H9 (cell line): Measurements from ENCODE around the gene S100A16. TPM values are rescaled to one million over a fixed set of nuclear protein-coding genes. Genes with fewer than 3 reads are reported as not detected.

Experiments
- DNase-seq: peaks from one replicate; pipeline ENCODE4 v3.0.0-alpha.2; 2017
- H2AFZ ChIP-seq: one replicate; pipeline ENCODE4 v1.6.1; 2013; ENCODE audit warnings: mild to moderate bottlenecking, low read length, control low read depth, moderate library complexity
- H2AK5ac ChIP-seq: 2 replicates; pipeline ENCODE4 v1.6.1; 2013; ENCODE audit warnings: low read length, control low read depth, mixed read lengths; ENCODE audit not compliant: insufficient read length
- H2BK120ac ChIP-seq: one replicate; pipeline ENCODE4 v1.6.1; 2013; ENCODE audit warnings: low read depth, mild to moderate bottlenecking, low read length, control low read depth, inconsistent platforms; ENCODE audit not compliant: poor library complexity, severe bottlenecking
- H2BK12ac ChIP-seq: 2 replicates; pipeline ENCODE4 v1.6.1; 2013; ENCODE audit warnings: low read length, control low read depth, mixed read lengths, low read depth; ENCODE audit not compliant: insufficient read length
- H2BK15ac ChIP-seq: 2 replicates; pipeline ENCODE4 v1.6.1; 2013; ENCODE audit warnings: low read depth, low read length, control low read depth
- H2BK20ac ChIP-seq: one replicate; pipeline ENCODE4 v1.6.1; 2013; ENCODE audit warnings: low read depth, mild to moderate bottlenecking, low read length, control low read depth, inconsistent platforms; ENCODE audit not compliant: poor library complexity, severe bottlenecking
- H2BK5ac ChIP-seq: 2 replicates; pipeline ENCODE4 v1.6.1; 2013; ENCODE audit warnings: low read length, control low read depth, mixed read lengths; ENCODE audit not compliant: insufficient read length
- H3K14ac ChIP-seq: 2 replicates; pipeline ENCODE4 v1.6.1; 2013; ENCODE audit warnings: low read length, control low read depth; ENCODE audit not compliant: insufficient read depth
- H3K18ac ChIP-seq: 2 replicates; pipeline ENCODE4 v1.6.1; 2013; ENCODE audit warnings: low read depth, mild to moderate bottlenecking, mixed read lengths, low read length, control low read depth; ENCODE audit not compliant: insufficient read length
- H3K23ac ChIP-seq: 2 replicates; pipeline ENCODE4 v1.6.1; 2013; ENCODE audit warnings: low read length, control low read depth, mixed read lengths, low read depth; ENCODE audit not compliant: insufficient read length
- H3K23me2 ChIP-seq: 2 replicates; pipeline ENCODE4 v1.6.1; 2013; ENCODE audit warnings: low read depth, mild to moderate bottlenecking, mixed read lengths, low read length, control low read depth; ENCODE audit not compliant: insufficient read length, poor library complexity, severe bottlenecking
- H3K27ac ChIP-seq: 2 replicates; pipeline ENCODE4 v1.5.1; 2013; ENCODE audit warnings: low read length, control low read depth, mixed read lengths, low read depth; ENCODE audit not compliant: insufficient read length
- H3K27me3 ChIP-seq: 2 replicates; pipeline ENCODE4 v1.6.1; 2013; ENCODE audit warnings: low read length, control low read depth, inconsistent platforms; ENCODE audit not compliant: insufficient read depth
- H3K4ac ChIP-seq: 2 replicates; pipeline ENCODE4 v1.6.1; 2013; ENCODE audit warnings: low read depth, mild to moderate bottlenecking, control low read depth, inconsistent platforms, low read length, moderate library complexity
- H3K4me1 ChIP-seq: 2 replicates; pipeline ENCODE4 v1.6.1; 2013; ENCODE audit warnings: low read length, control low read depth, inconsistent platforms; ENCODE audit not compliant: insufficient read depth
- H3K4me2 ChIP-seq: 2 replicates; pipeline ENCODE4 v1.6.1; 2013; ENCODE audit warnings: low read length, control low read depth, mixed read lengths; ENCODE audit not compliant: insufficient read length, insufficient read depth
- H3K56ac ChIP-seq: 2 replicates; pipeline ENCODE4 v1.6.1; 2013; ENCODE audit warnings: low read depth, mild to moderate bottlenecking, mixed read lengths, low read length, control low read depth; ENCODE audit not compliant: insufficient read length
- H3K79me1 ChIP-seq: 2 replicates; pipeline ENCODE4 v1.6.1; 2013; ENCODE audit warnings: low read depth, mild to moderate bottlenecking, moderate library complexity, low read length, control low read depth, inconsistent platforms; ENCODE audit not compliant: insufficient read depth, poor library complexity, severe bottlenecking
- H3K79me2 ChIP-seq: 2 replicates; pipeline ENCODE4 v1.6.1; 2013; ENCODE audit warnings: low read length, control low read depth, inconsistent platforms; ENCODE audit not compliant: insufficient read depth
- H3K9ac ChIP-seq: 2 replicates; pipeline ENCODE4 v1.6.1; 2013; ENCODE audit warnings: low read length, control low read depth, mixed read lengths; ENCODE audit not compliant: insufficient read length; ENCODE audit errors: extremely low read depth
- H3K9me3 ChIP-seq: one replicate; pipeline ENCODE4 v1.6.1; 2013; ENCODE audit warnings: low read depth, low read length, inconsistent platforms; ENCODE audit not compliant: control insufficient read depth
- H3T11ph ChIP-seq: one replicate; pipeline ENCODE4 v1.6.1; 2013; ENCODE audit warnings: mild to moderate bottlenecking, low read length, control low read depth, inconsistent platforms
- H4K20me1 ChIP-seq: one replicate; pipeline ENCODE4 v1.6.1; 2013; ENCODE audit not compliant: control insufficient read depth, insufficient read length, insufficient read depth
- H4K5ac ChIP-seq: 2 replicates; pipeline ENCODE4 v1.6.1; 2013; ENCODE audit warnings: low read depth, mild to moderate bottlenecking, mixed read lengths, low read length, control low read depth; ENCODE audit not compliant: insufficient read length
- H4K8ac ChIP-seq: replicated peaks from 2 replicates; pipeline ENCODE4 v1.6.1; 2013; ENCODE audit warnings: low read length, control low read depth, mixed read lengths, low read depth; ENCODE audit not compliant: insufficient read length
- H4K91ac ChIP-seq: 2 replicates; pipeline ENCODE4 v1.6.1; 2013; ENCODE audit warnings: low read depth, mild to moderate bottlenecking, moderate library complexity, mixed read lengths, low read length, control low read depth; ENCODE audit not compliant: insufficient read length
- H3K27ac Mint-ChIP-seq, 3 experiments: 2 replicates in 2 of 3; 3 replicates in 1 of 3; pipeline ENCODE4 v1.8.0; 2020 to 2021; ENCODE audit warnings: mixed read lengths in 3 of 3, mild to moderate bottlenecking in 1 of 3, moderate library complexity in 1 of 3
- H3K27me3 Mint-ChIP-seq: 2 replicates; pipeline ENCODE4 v1.8.0; 2021; ENCODE audit warnings: low read depth, mild to moderate bottlenecking, moderate library complexity, mixed read lengths
- H3K36me3 Mint-ChIP-seq, 3 experiments: 2 replicates in 2 of 3; 3 replicates in 1 of 3; pipeline ENCODE4 v1.8.0; 2020 to 2021; ENCODE audit warnings: low read depth in 3 of 3, mixed read lengths in 3 of 3; ENCODE audit not compliant: insufficient read depth in 1 of 3
- H3K4me1 Mint-ChIP-seq, 2 experiments: 2 replicates each; pipeline ENCODE4 v1.8.0; 2020; ENCODE audit warnings: mixed read lengths in 2 of 2
- H3K4me3 Mint-ChIP-seq, 2 experiments: 2 replicates in 1 of 2; 3 replicates in 1 of 2; pipeline ENCODE4 v1.8.0; 2020 to 2021; ENCODE audit warnings: mild to moderate bottlenecking in 2 of 2, mixed read lengths in 2 of 2, moderate library complexity in 1 of 2
- H3K9me3 Mint-ChIP-seq, 2 experiments: 2 replicates in 1 of 2; 3 replicates in 1 of 2; pipeline ENCODE4 v1.8.0; 2020; ENCODE audit warnings: mild to moderate bottlenecking in 2 of 2, mixed read lengths in 2 of 2, moderate library complexity in 1 of 2
- WGBS: extraction: QIAGEN DNeasy Blood & Tissue Kit; methylation state at CpG from one replicate; pipeline ENCODE4 v1.1.7; 2013; ENCODE audit warnings: missing lambda C conversion rate, low lambda C conversion rate, mixed read lengths; ENCODE audit not compliant: insufficient read length; ENCODE audit errors: extremely low coverage; 5-methylcytosine and 5-hydroxymethylcytosine counted together
- total RNA-seq: library from RNA; stranded (reverse); gene quantifications from 2 replicates; pipeline ENCODE4 v1.2.1, GENCODE V29; 2021
- TF ChIP-seq, protein P1 (sequence below): fragments of 200-600 bp; sonication (generic); conservative IDR thresholded peaks from 3 replicates; pipeline ENCODE4 v1.8.0; 2021; ENCODE audit warnings: antibody characterized with exemption, mild to moderate bottlenecking

Gene S100A16
- total RNA-seq, 1 experiment from 2014 or later, result 8.0 TPM

- H3K27ac Mint-ChIP-seq, result no peak overlapping the region
- Histone ChIP-seq H3K4me2 (no peak overlapping the region), H3K4ac (no peak overlapping the region), H3T11ph (no peak overlapping the region), H4K91ac (no peak overlapping the region), H4K20me1 (no peaks in the 10 kb centered on the region), H4K5ac (no peak overlapping the region), H2BK15ac (no peak overlapping the region), H2AK5ac (no peak overlapping the region), H3K27me3 (no peaks in the 10 kb centered on the region), H3K79me1 (no peaks in the 10 kb centered on the region), H3K27ac (no peak overlapping the region), H3K23me2 (peaks cover 19% of the 10 kb centered on the region), H2AFZ (no peak overlapping the region), H3K23ac (no peak overlapping the region), H3K14ac (no peak overlapping the region), H3K18ac (no peak overlapping the region), H2BK5ac (no peak overlapping the region), H2BK120ac (no peak overlapping the region), H3K79me2 (peaks cover 4% of the 10 kb centered on the region; the same call in 1 of the 2 replicates), H3K9me3 (no peaks in the 10 kb centered on the region), H3K56ac (no peak overlapping the region), H4K8ac (no peak overlapping the region), H2BK20ac (no peak overlapping the region), H2BK12ac (no peak overlapping the region), H3K4me1 (no peaks in the 10 kb centered on the region), H3K9ac (no peak overlapping the region)
- H3K4me3 Mint-ChIP-seq, result no peak overlapping the region
- peaks cover 40 to 45% of the 10 kb centered on the region in 2 experiments for H3K4me1 Mint-ChIP-seq
- H3K36me3 Mint-ChIP-seq, result peaks cover 7 to 23% (median 17%) of the 10 kb centered on the region in 3 experiments
- WGBS, result no CpG with 5 or more reads among the region's 10 CpGs
- DNase-seq, result no peak
- H3K9me3 Mint-ChIP-seq, result peaks cover 0 to 3% of the 10 kb centered on the region in 2 experiments; a peak in 2 of 5 replicates
- TF ChIP-seq, protein P1, sequence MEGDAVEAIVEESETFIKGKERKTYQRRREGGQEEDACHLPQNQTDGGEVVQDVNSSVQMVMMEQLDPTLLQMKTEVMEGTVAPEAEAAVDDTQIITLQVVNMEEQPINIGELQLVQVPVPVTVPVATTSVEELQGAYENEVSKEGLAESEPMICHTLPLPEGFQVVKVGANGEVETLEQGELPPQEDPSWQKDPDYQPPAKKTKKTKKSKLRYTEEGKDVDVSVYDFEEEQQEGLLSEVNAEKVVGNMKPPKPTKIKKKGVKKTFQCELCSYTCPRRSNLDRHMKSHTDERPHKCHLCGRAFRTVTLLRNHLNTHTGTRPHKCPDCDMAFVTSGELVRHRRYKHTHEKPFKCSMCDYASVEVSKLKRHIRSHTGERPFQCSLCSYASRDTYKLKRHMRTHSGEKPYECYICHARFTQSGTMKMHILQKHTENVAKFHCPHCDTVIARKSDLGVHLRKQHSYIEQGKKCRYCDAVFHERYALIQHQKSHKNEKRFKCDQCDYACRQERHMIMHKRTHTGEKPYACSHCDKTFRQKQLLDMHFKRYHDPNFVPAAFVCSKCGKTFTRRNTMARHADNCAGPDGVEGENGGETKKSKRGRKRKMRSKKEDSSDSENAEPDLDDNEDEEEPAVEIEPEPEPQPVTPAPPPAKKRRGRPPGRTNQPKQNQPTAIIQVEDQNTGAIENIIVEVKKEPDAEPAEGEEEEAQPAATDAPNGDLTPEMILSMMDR, result no peak
- 0 out of 2 replicates have a peak, but pooled peaks cover under 1% of the 10 kb centered on the region for H3K27me3 Mint-ChIP-seq
Observed at GRCh38 chr1:153631047-153632022, 18.4 kb upstream of the S100A16 start.
